Endothelial cell of umbilical vein (primary cell): Measurements from ENCODE around the gene FOCAD. TPM values are rescaled to one million over a fixed set of nuclear protein-coding genes. Genes with fewer than 3 reads are reported as not detected.

ENCODE experiments used
- BruUV-seq: library from RNA; stranded (reverse); fragments of 400-500 nt; replicated peaks from 2 replicates; lab custom pipeline; 2021; lab: Mats Ljungman, UMichigan
- CTCF ChIA-PET: fragments of 300-600, 350-600 bp; sonication (Branson Sonifier 250); formaldehyde crosslinking; loops from one replicate; lab custom pipeline; 2021; ENCODE audit warnings: antibody characterized with exemption, inconsistent platforms; lab: Charles Lee
- POLR2A ChIA-PET: fragments of 300-600, 350-600 bp; sonication (Branson Sonifier 250); formaldehyde crosslinking; loops from one replicate; lab custom pipeline; 2021; ENCODE audit warnings: antibody characterized with exemption, inconsistent platforms; lab: Charles Lee
- DNase-seq: peaks from one replicate; pipeline ENCODE4 v3.0.0-alpha.2; 2011; ENCODE audit warnings: low read depth, low spot score
- FAIRE-seq: peaks from 2 replicates; lab custom pipeline; 2011; peaks lifted over from hg19 to GRCh38; lab: Jason Lieb, UNC
- H2AFZ ChIP-seq: 2 replicates; pipeline ENCODE4 v1.6.0; 2012; ENCODE audit warnings: low read depth, low read length, control low read depth, inconsistent platforms
- H3K27ac ChIP-seq: 2 replicates; pipeline ENCODE4 v1.5.1; 2011; ENCODE audit warnings: low read depth, mild to moderate bottlenecking, control low read depth, low read length, moderate library complexity; ENCODE audit not compliant: insufficient read depth
- H3K27me3 ChIP-seq, 2 experiments: 2 replicates each; pipeline versions ENCODE4 v1.6.0 to v1.6.1; 2011; ENCODE audit warnings: low read length in 2 of 2, mixed read lengths in 1 of 2; ENCODE audit not compliant: control insufficient read depth in 2 of 2, insufficient read depth in 2 of 2
- H3K36me3 ChIP-seq, 2 experiments: 2 replicates in 1 of 2; 3 replicates in 1 of 2; pipeline ENCODE4 v1.5.1; 2011; ENCODE audit warnings: low read length in 2 of 2, mild to moderate bottlenecking in 1 of 2, moderate library complexity in 1 of 2; ENCODE audit not compliant: control insufficient read depth in 2 of 2, insufficient read depth in 2 of 2; ENCODE audit errors: extremely low read depth in 1 of 2
- H3K4me1 ChIP-seq: 3 replicates; pipeline ENCODE4 v1.5.1; 2011; ENCODE audit warnings: mild to moderate bottlenecking, low read length; ENCODE audit not compliant: control insufficient read depth, insufficient read depth; ENCODE audit errors: extremely low read depth
- H3K4me2 ChIP-seq: 2 replicates; pipeline ENCODE4 v1.6.1; 2011; ENCODE audit warnings: low read length, control low read depth, mixed read lengths; ENCODE audit not compliant: insufficient read depth
- H3K4me3 ChIP-seq, 3 experiments: fragments of 200-600 bp in 1 of 3; sonication (generic), shearing (Covaris generic) in 1 of 3; replicated peaks in 1 of 3; 2 replicates each; pipeline ENCODE4 v1.5.1; 2011 to 2016; ENCODE audit warnings: control low read depth in 3 of 3, low read length in 3 of 3, mild to moderate bottlenecking in 2 of 3, inconsistent platforms in 1 of 3, low read depth in 1 of 3, moderate library complexity in 1 of 3; ENCODE audit not compliant: insufficient read depth in 1 of 3
- H3K79me2 ChIP-seq: 2 replicates; pipeline ENCODE4 v1.6.0; 2012; ENCODE audit warnings: low read length, inconsistent platforms; ENCODE audit not compliant: control insufficient read depth, insufficient read depth
- H3K9ac ChIP-seq: replicated peaks from 2 replicates; pipeline ENCODE3; 2011; ENCODE audit warnings: low read length, control low read depth; ENCODE audit not compliant: insufficient read depth; ENCODE audit errors: extremely low read depth
- H3K9me1 ChIP-seq: replicated peaks from 3 replicates; pipeline ENCODE4 v1.6.0; 2011; ENCODE audit warnings: mild to moderate bottlenecking, low read length; ENCODE audit not compliant: control insufficient read depth, insufficient read depth; ENCODE audit errors: extremely low read depth
- H3K9me3 ChIP-seq: replicated peaks from 2 replicates; pipeline ENCODE4 v1.5.1; 2012; ENCODE audit warnings: low read length, inconsistent platforms; ENCODE audit not compliant: control insufficient read depth, insufficient read depth
- H4K20me1 ChIP-seq: replicated peaks from 2 replicates; pipeline ENCODE3; 2011; ENCODE audit warnings: mild to moderate bottlenecking, low read length; ENCODE audit not compliant: control insufficient read depth, insufficient read depth; ENCODE audit errors: extremely low read depth
- CTCF ChIP-seq, 2 donors: IDR thresholded peaks; 1 replicate in 1 of 2; 2 replicates in 1 of 2; pipeline ENCODE4 v1.5.1; 2011; ENCODE audit warnings: low read length in 2 of 2, mild to moderate bottlenecking in 2 of 2, moderate library complexity in 2 of 2, control low read depth in 1 of 2, inconsistent platforms in 1 of 2, low read depth in 1 of 2; ENCODE audit not compliant: insufficient read depth in 1 of 2; ENCODE audit errors: extremely low read depth in 1 of 2
- FOS ChIP-seq: IDR thresholded peaks from 2 replicates; pipeline ENCODE4 v1.6.1; 2011; ENCODE audit warnings: mild to moderate bottlenecking, low read length, moderate library complexity, borderline replicate concordance; ENCODE audit not compliant: insufficient read depth
- GATA2 ChIP-seq: IDR thresholded peaks from 2 replicates; pipeline ENCODE4 v1.7.0; 2011; ENCODE audit warnings: low read depth, mild to moderate bottlenecking, moderate library complexity, mixed read lengths, low read length; ENCODE audit not compliant: insufficient read length, insufficient read depth
- JUN ChIP-seq: IDR thresholded peaks from 2 replicates; pipeline ENCODE4 v1.6.1; 2011; ENCODE audit warnings: borderline replicate concordance, low read depth; ENCODE audit not compliant: insufficient read length, insufficient read depth
- MYC ChIP-seq: IDR thresholded peaks from one replicate; pipeline ENCODE4 v1.6.1; 2011; ENCODE audit warnings: mild to moderate bottlenecking, low read depth, low read length
- POLR2A ChIP-seq: IDR thresholded peaks from 2 replicates; pipeline ENCODE4 v1.6.1; 2012; ENCODE audit warnings: low read depth, mild to moderate bottlenecking, control low read depth, low read length
- POLR2AphosphoS5 ChIP-seq: IDR thresholded peaks from 2 replicates; pipeline ENCODE4 v1.6.1; 2012; ENCODE audit warnings: low read depth, mild to moderate bottlenecking, control low read depth, low read length, moderate library complexity; ENCODE audit not compliant: insufficient read depth
- dilution Hi-C: fragments of 300-500 bp; cut with MboI; formaldehyde crosslinking; loops from one replicate; pipeline ENCODE4 v1.15.0; 2019; ENCODE audit warnings: low sequenced_read_pairs; ENCODE audit not compliant: extremely low pct_ligation_motif_present
- intact Hi-C: fragments of 100-400 bp; cut with micrococcal nuclease; formaldehyde crosslinking; loops from one replicate; pipeline ENCODE4 v1.10.0; 2022
- polyA plus RNA-seq, 4 experiments: library from polyadenylated mRNA; depleted of rRNA in 3 of 4; stranded (reverse) in 3 of 4; unstranded in 1 of 4; fragments of >200 nt; gene quantifications; 2 replicates each; pipeline versions ENCODE4 v1.2.1 to v1.2.3, GENCODE V29; 2011 to 2012; ENCODE audit warnings: missing spikeins in 1 of 4
- total RNA-seq: library from RNA; stranded (reverse); gene quantifications from 2 replicates; pipeline ENCODE4 v1.2.3, GENCODE V29; 2021
- TF ChIP-seq, protein P1 (sequence below): IDR thresholded peaks from 2 replicates; pipeline ENCODE4 v1.6.1; 2011; ENCODE audit not compliant: insufficient read depth, insufficient read length

Gene FOCAD
- total and polyA plus RNA-seq, 2 donors (not counting 3 experiments of a cell fraction or from before 2014, with no cell fraction given), result 26.7 to 66.9 TPM

DNA sequence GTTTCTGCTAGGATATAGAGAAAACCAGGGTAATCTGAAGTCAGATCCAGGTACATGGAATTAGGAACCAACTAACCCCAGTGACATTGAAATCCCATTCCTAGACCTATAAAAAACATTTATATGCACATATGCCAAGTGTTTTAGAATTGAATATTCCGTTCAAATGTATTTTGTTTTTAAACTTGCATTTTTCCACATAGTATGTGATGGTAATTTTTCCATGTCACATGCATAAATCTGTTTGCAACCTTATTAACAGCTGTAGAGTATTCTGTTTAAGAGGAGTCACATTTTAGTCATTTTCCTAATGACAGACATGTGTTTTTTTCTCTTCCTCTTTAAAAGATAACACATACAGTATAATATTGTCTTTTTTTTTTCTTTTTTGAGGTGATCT is 50.2 kb downstream of the FOCAD start:
- H3K4me2 ChIP-seq, result no peak overlapping the region
- POLR2A ChIA-PET, result no interaction called here
- no peak overlapping the region for H3K9ac ChIP-seq
- H3K27me3 ChIP-seq, result no peaks in the 10 kb centered on the region
- H4K20me1 ChIP-seq, result no peaks in the 10 kb centered on the region
- H3K4me1 ChIP-seq, result peaks cover 38% of the 10 kb centered on the region
- DNase-seq (no peak), FAIRE-seq (no peak)
- H2AFZ ChIP-seq, result no peak overlapping the region
- dilution Hi-C loops (no loop called here), intact Hi-C loops (loop anchor here (10.0 kb wide), 1 partner anchor 709 kb away; no protein-coding TSS in a partner anchor)
- peaks cover 12% of the 10 kb centered on the region for H3K79me2 ChIP-seq
- no TSS peak for BruUV-seq
- no peaks in the 10 kb centered on the region for H3K9me3 ChIP-seq
- H3K9me1 ChIP-seq, result no peaks in the 10 kb centered on the region
- H3K36me3 ChIP-seq, result no peaks in the 10 kb centered on the region
- CTCF ChIA-PET, result no interaction called here
- no peak overlapping the region for H3K27ac ChIP-seq
- H3K4me3 ChIP-seq, result no peak overlapping the region
- no peak for TF ChIP-seq CTCF (IDR thresholded peaks at IDR 0.05; ENCODE audit: extremely low read depth in 1 of 2, insufficient read depth in 1 of 2, low read depth in 1 of 2, low read length in 2 of 2)
- TF ChIP-seq GATA2, result no peak
- TF ChIP-seq POLR2AphosphoS5, result no peak
- TF ChIP-seq JUN, result no peak
- no peak for TF ChIP-seq MYC
- TF ChIP-seq, protein P1, sequence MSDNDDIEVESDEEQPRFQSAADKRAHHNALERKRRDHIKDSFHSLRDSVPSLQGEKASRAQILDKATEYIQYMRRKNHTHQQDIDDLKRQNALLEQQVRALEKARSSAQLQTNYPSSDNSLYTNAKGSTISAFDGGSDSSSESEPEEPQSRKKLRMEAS, result no peak
- no peak for TF ChIP-seq POLR2A
- TF ChIP-seq FOS, result no peak
